Measurements from ENCODE around the gene WNT7A. TPM values are rescaled to one million over a fixed set of nuclear protein-coding genes. Genes with fewer than 3 reads are reported as not detected.

WNT7A gene
- total RNA-seq, 1 experiment from 2014 or later: not detected

GRCh38 chr3:13894807-13895154 is 14.9 kb upstream of the WNT7A start:
- Histone ChIP-seq H4K91ac (ENCODE audit: insufficient read length, low read depth, low read length) (no peak overlapping the region), H3K14ac (ENCODE audit: insufficient read depth, low read length) (no peak overlapping the region), H3K9ac (ENCODE audit: extremely low read depth, insufficient read length, low read length) (peak overlapping the region; percentile 23), H3K79me1 (ENCODE audit: insufficient read depth, low read depth, low read length, poor library complexity, severe bottlenecking) (no peaks in the 10 kb centered on the region), H3K4me2 (ENCODE audit: insufficient read depth, insufficient read length, low read length) (peak overlapping the region; percentile 72), H2AFZ (ENCODE audit: low read length) (no peak overlapping the region), H3K9me3 (ENCODE audit: control insufficient read depth, low read depth, low read length) (peaks cover 3% of the 10 kb centered on the region), H3K23ac (ENCODE audit: insufficient read length, low read depth, low read length) (no peak overlapping the region), H2BK120ac (ENCODE audit: low read depth, low read length, poor library complexity, severe bottlenecking) (no peak overlapping the region), H3K27ac (ENCODE audit: insufficient read length, low read depth, low read length) (no peak overlapping the region), H3K27me3 (ENCODE audit: insufficient read depth, low read length) (peaks cover 11% of the 10 kb centered on the region; the same call in 1 of the 2 replicates), H3T11ph (ENCODE audit: low read length) (no peak overlapping the region), H2BK12ac (ENCODE audit: insufficient read length, low read depth, low read length) (no peak overlapping the region), H4K20me1 (ENCODE audit: control insufficient read depth, insufficient read depth, insufficient read length) (no peaks in the 10 kb centered on the region), H2BK20ac (ENCODE audit: low read depth, low read length, poor library complexity, severe bottlenecking) (no peak overlapping the region), H2BK5ac (ENCODE audit: insufficient read length, low read length) (no peak overlapping the region), H2BK15ac (ENCODE audit: low read depth, low read length) (no peak overlapping the region), H4K8ac (replicated peaks; ENCODE audit: insufficient read length, low read depth, low read length) (no peak overlapping the region), H3K23me2 (ENCODE audit: insufficient read length, low read depth, low read length, poor library complexity, severe bottlenecking) (peaks cover 8% of the 10 kb centered on the region), H3K79me2 (ENCODE audit: insufficient read depth, low read length) (no peaks in the 10 kb centered on the region), H3K4me1 (ENCODE audit: insufficient read depth, low read length) (no peaks in the 10 kb centered on the region; the same call in 1 of the 2 replicates), H2AK5ac (ENCODE audit: insufficient read length, low read length) (no peak overlapping the region), H4K5ac (ENCODE audit: insufficient read length, low read depth, low read length) (no peak overlapping the region), H3K56ac (ENCODE audit: insufficient read length, low read depth, low read length) (no peak overlapping the region), H3K18ac (ENCODE audit: insufficient read length, low read depth, low read length) (no peak overlapping the region), H3K4ac (ENCODE audit: low read depth, low read length) (no peak overlapping the region)
- Mint-ChIP-seq H3K4me3 (peak overlapping the region; percentile 83 to 87), H3K27ac (no peak overlapping the region), H3K27me3 (ENCODE audit: low read depth) (peaks cover 54% of the 10 kb centered on the region), H3K4me1 (peaks cover 5 to 9% of the 10 kb centered on the region in 2 experiments), H3K9me3 (peaks cover 11% of the 10 kb centered on the region in 2 experiments), H3K36me3 (ENCODE audit: insufficient read depth in 1 of 3, low read depth in 3 of 3) (no peaks in the 10 kb centered on the region; a peak in 1 of 7 replicates)
- WGBS (ENCODE audit: extremely low coverage, insufficient read length, low lambda C conversion rate): no CpG with 5 or more reads among the region's 20 CpGs
- no peak for TF ChIP-seq CTCF (conservative IDR thresholded peaks at IDR 0.05)
- DNase-seq: no peak

Data from H9 (cell line).